ENCODE measurements around the gene SYNC. TPM values are rescaled to one million over a fixed set of nuclear protein-coding genes. Genes with fewer than 3 reads are reported as not detected.

SYNC gene
- total and polyA plus RNA-seq, 2 of the 8 experiments (the other 6 are each of a cell fraction or from before 2014, with no cell fraction given): 0.06 to 0.17 TPM

DNA sequence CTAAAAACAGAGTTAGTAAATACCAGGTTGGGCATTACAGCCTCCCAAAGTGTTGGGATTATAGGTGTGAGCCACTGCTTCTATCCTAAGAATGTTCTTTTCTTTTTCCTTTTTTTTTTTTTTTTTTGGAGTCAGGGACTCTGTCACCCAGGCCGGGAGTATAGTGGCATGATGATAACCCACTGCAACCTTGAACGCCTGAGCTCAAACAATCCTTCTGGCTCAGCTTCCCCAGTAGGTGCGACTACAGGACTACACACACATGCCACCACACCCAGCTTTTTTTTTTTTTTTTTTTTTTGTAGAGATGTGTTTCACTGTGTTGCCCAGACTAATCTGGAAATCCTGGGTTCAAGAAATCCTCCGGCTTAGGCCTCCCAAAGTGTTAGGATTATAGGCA is 58.1 kb downstream of the SYNC start (continued):
- TF ChIP-seq PHF8 (conservative IDR thresholded peaks at IDR 0.05; ENCODE audit: low read depth, low read length): no peak
